Measurements from ENCODE around the gene ANKS6. TPM values are rescaled to one million over a fixed set of nuclear protein-coding genes. Genes with fewer than 3 reads are reported as not detected.
"Not testable (repeated sequence)": the region's sequence is repeated elsewhere in the genome, so short reads cannot be mapped to it uniquely, and the experiment has no call there.

Gene ANKS6
- total RNA-seq, 1 donor from 2014 or later = 17.1 TPM

DNA sequence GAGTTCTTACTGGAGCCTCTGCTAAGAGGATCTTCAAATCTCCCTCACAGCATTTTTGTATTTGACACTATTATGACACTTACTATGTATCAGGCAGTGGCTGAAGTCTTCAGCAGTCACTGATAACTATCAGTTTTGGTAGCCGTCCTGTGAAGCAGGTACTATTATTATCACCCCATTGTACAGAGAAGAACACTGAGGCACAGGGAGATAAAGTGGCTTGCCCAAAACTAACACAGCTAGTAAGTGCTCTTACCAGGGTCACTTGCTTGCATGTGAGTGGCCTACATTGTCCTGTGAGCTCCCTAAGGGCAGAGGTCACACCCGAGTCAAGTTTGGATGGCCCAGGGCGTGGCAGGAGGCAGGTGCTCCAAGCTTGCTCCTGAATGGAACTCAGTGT lies 104.5 kb downstream of the ANKS6 start:
- Mint-ChIP-seq H3K27me3 (ENCODE audit: low read depth) (peaks cover 42% of the 10 kb centered on the region), H3K27ac (ENCODE audit: unreplicated experiment) (no peak overlapping the region), H3K4me3 (ENCODE audit: unreplicated experiment) (no peak overlapping the region), H3K4me1 (ENCODE audit: low read depth) (no peaks in the 10 kb centered on the region), H3K36me3 (ENCODE audit: low read depth) (peaks cover 1% of the 10 kb centered on the region), H3K9me3 (ENCODE audit: low read depth) (no peaks in the 10 kb centered on the region)
- TF ChIP-seq, protein P1, sequence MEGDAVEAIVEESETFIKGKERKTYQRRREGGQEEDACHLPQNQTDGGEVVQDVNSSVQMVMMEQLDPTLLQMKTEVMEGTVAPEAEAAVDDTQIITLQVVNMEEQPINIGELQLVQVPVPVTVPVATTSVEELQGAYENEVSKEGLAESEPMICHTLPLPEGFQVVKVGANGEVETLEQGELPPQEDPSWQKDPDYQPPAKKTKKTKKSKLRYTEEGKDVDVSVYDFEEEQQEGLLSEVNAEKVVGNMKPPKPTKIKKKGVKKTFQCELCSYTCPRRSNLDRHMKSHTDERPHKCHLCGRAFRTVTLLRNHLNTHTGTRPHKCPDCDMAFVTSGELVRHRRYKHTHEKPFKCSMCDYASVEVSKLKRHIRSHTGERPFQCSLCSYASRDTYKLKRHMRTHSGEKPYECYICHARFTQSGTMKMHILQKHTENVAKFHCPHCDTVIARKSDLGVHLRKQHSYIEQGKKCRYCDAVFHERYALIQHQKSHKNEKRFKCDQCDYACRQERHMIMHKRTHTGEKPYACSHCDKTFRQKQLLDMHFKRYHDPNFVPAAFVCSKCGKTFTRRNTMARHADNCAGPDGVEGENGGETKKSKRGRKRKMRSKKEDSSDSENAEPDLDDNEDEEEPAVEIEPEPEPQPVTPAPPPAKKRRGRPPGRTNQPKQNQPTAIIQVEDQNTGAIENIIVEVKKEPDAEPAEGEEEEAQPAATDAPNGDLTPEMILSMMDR (IDR thresholded peaks at IDR 0.05) = no peak
- DNase-seq (ENCODE audit: low spot score) = no peak

DNA sequence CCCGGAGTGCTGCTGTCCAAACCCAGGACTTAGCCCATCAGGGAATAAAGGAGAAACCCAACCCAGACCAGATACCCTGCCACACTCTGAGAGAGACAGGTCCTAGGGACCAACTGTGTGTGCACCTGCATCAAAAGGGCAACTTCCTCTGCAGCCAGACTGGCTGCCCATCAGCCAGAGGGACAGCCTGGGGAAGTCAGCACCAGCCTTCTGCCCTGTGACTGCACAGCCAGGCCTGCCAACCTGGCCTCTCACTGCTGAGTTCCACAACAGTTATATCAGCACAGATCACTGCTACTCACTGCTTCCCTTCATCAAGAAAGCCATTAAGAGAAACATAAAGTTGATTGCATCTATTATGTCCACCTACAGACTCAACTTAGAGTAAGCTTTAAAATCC lies 105.7 kb downstream of the ANKS6 start:
- Mint-ChIP-seq H3K4me3 (ENCODE audit: unreplicated experiment) (no peak overlapping the region), H3K9me3 (ENCODE audit: low read depth) (no peaks in the 10 kb centered on the region), H3K27me3 (ENCODE audit: low read depth) (peaks cover 34% of the 10 kb centered on the region), H3K27ac (ENCODE audit: unreplicated experiment) (no peak overlapping the region), H3K4me1 (ENCODE audit: low read depth) (no peaks in the 10 kb centered on the region), H3K36me3 (ENCODE audit: low read depth) (peaks cover 1% of the 10 kb centered on the region)
- no peak for DNase-seq (ENCODE audit: low spot score)
- TF ChIP-seq, protein P1 (IDR thresholded peaks at IDR 0.05) = no peak

DNA sequence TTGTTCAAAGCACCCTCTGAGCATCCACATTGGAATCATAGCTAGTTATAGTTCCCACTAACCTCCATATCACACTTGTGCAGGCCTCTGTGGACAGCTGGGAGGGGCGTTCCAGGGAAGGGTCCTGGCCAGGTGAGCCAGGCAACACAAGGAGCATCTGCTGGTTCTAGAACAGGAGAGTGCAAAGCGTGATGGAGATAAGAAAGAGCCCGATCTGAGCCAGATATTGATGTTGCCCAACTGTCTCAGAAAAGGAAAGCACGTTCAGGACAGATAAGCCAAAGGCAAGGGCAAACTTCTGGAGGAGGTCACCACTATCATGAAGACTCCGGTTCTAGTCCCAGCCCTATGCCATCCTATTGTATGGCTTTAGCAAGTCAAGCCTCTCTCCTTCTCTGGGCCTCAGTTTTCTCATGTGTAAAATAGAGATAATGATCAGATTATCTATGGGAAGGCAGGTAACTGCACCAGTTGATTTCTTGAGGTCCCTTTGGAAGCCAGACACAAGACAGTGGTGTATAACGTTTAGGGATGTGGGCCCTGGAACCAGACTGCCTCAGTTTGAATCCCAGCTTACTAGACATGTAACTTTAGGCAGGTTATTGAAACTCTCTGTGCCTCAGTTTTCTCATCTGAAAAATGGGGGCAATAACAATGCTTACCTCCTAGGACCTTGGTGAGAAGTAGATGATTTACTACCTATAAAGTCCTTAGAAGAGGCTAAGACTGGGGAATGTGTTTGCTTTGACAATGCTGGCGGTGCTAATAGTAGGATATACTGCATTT lies 107.5 kb downstream of the ANKS6 start:
- H3K4me3 Mint-ChIP-seq (ENCODE audit: unreplicated experiment) = no peak overlapping the region
- H3K9me3 Mint-ChIP-seq (ENCODE audit: low read depth) = no peaks in the 10 kb centered on the region
- H3K36me3 Mint-ChIP-seq (ENCODE audit: low read depth) = no peaks in the 10 kb centered on the region
- no peaks in the 10 kb centered on the region for H3K4me1 Mint-ChIP-seq (ENCODE audit: low read depth)
- TF ChIP-seq, protein P1 (IDR thresholded peaks at IDR 0.05) = no peak
- peaks cover 17% of the 10 kb centered on the region for H3K27me3 Mint-ChIP-seq (ENCODE audit: low read depth)
- H3K27ac Mint-ChIP-seq (ENCODE audit: unreplicated experiment) = no peak overlapping the region
- no peak for DNase-seq (ENCODE audit: low spot score)

DNA sequence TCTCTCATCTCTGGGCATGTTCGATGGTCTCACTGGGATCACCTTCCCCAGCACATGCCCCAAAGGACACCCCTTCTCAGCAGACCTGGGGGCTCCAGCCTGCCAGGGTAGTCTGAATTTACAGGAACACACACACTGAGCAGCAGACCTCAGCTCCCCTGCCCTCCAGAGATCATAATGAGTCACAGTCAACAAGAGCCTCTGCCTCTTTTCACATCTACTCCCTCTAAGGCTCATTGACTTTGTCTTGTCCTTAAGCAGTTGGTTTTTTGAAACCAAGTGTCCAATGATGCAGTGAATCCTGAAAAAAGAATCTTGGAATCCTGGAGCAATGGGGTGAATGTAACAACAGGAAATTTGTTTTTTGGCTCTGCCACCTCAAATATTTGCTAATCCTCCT lies 108.4 kb downstream of the ANKS6 start:
- H3K36me3 Mint-ChIP-seq (ENCODE audit: low read depth) = no peaks in the 10 kb centered on the region
- TF ChIP-seq, protein P1 (IDR thresholded peaks at IDR 0.05) = no peak
- H3K4me3 Mint-ChIP-seq (ENCODE audit: unreplicated experiment) = no peak overlapping the region
- H3K27ac Mint-ChIP-seq (ENCODE audit: unreplicated experiment) = no peak overlapping the region
- DNase-seq (ENCODE audit: low spot score) = no peak
- H3K27me3 Mint-ChIP-seq (ENCODE audit: low read depth) = peaks cover 16% of the 10 kb centered on the region
- no peaks in the 10 kb centered on the region for H3K4me1 Mint-ChIP-seq (ENCODE audit: low read depth)
- H3K9me3 Mint-ChIP-seq (ENCODE audit: low read depth) = no peaks in the 10 kb centered on the region

DNA sequence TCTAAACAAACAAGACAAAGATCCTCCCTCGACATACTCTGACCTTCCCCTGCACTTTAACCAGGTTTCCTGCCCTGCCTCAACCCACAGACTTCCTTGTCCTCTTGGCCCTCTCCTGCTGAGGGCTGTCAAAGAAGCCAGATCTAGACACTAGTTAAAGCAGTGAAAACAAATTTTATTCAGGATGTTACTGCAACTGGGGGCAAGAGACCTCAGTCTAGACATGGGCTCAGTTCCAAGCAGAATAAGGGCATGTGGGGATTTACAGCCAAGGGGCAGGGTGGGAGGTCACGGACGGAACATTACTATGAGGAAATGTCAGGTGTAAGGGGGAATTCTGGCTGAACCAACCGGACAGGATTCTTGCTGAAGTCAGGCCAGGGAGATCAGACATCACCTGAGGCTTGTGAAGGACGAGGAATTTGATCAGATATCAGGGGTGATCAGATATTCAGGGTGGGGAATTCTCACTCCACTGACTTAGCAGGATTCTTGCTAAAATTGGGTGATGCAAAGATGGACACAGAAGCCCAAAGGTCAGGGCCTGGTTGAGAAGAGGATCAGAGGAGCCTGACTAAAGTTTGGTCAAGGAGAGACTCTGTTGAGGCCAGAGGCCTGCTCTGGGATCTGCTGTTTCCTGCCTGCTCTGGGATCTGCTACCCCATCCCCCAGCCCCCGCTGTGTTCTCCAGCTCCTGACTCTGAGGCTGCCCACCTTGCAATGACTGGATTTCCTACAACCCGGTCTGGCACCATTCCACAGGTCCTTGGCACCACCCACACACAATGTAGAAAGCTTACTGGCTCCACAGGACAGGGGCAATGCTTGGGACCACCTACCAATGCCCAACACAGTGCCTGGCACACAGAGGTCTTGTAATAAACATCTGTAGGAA lies 109.1 kb downstream of the ANKS6 start:
- no peaks in the 10 kb centered on the region for H3K4me1 Mint-ChIP-seq (ENCODE audit: low read depth)
- H3K9me3 Mint-ChIP-seq (ENCODE audit: low read depth) = no peaks in the 10 kb centered on the region

DNA sequence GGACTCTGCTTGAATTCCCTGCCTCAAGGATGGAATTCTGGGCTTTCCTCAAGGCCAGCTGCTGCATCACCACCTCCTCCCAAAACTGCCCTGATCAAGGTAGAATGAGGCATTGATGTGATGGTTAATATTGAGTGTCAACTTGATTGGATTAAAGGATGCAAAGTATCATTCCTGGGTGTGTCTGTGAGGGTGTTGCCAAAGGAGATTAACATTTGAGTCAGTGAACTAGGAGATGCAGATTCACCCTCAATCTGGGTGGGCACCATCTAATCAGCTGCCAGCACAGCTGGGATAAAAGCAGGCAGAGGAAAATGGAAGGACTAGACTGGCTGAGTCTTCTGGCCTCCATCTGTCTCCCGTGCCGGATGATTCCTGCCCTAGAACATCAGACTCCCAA lies 111.5 kb downstream of the ANKS6 start:
- not testable (repeated sequence) for H3K4me1 Mint-ChIP-seq (ENCODE audit: low read depth); DNase-seq (ENCODE audit: low spot score); H3K36me3 Mint-ChIP-seq (ENCODE audit: low read depth); H3K27me3 Mint-ChIP-seq (ENCODE audit: low read depth); H3K27ac Mint-ChIP-seq (ENCODE audit: unreplicated experiment); H3K4me3 Mint-ChIP-seq (ENCODE audit: unreplicated experiment); H3K9me3 Mint-ChIP-seq (ENCODE audit: low read depth)

More for the DNA sequence above, 109.1 kb downstream of the ANKS6 start:
- H3K4me3 Mint-ChIP-seq (ENCODE audit: unreplicated experiment) = no peak overlapping the region
- peaks cover 14% of the 10 kb centered on the region for H3K27me3 Mint-ChIP-seq (ENCODE audit: low read depth)
- TF ChIP-seq, protein P1 (IDR thresholded peaks at IDR 0.05) = no peak
- H3K27ac Mint-ChIP-seq (ENCODE audit: unreplicated experiment) = no peak overlapping the region
- no peaks in the 10 kb centered on the region for H3K36me3 Mint-ChIP-seq (ENCODE audit: low read depth)
- no peak for DNase-seq (ENCODE audit: low spot score)

All from chondrocyte (in vitro differentiated cells).